ELF-1 (cell line): Measurements from ENCODE around the gene PARP6.
"Not testable (repeated sequence)": the region's sequence is repeated elsewhere in the genome, so short reads cannot be mapped to it uniquely, and the experiment has no call there.

Source experiments
- DNase-seq: peaks from one replicate; pipeline ENCODE4 v3.0.0-alpha.2; 2016; ENCODE audit warnings: low read depth, low spot score

Gene PARP6

DNA sequence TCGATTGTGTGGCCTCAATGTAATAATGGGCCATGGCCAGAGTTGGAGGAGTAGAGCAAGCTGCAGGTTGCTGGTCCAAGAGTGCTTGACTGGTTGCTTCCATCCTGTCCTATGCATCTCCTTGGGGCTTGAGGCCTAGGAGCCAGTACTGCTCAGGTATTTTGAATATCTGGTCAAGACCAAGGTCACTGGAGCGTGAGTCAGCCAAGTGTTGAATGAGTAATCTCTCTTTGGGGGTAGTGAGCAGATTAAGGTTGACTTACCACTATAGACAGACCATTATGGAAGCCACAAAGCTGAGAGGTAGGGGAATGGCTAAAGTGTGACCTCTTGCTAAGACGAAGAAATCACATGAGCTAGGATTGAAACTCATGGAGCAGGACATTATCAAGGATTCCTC is 9.4 kb upstream of the PARP6 start:
- no peak for DNase-seq

- DNase-seq: no peak
Measured at GRCh38 chr15:72280751-72281150, 8.4 kb upstream of the PARP6 start.

GRCh38 chr15:72278737-72279136 is 6.4 kb upstream of the PARP6 start:
- DNase-seq: no peak

DNA sequence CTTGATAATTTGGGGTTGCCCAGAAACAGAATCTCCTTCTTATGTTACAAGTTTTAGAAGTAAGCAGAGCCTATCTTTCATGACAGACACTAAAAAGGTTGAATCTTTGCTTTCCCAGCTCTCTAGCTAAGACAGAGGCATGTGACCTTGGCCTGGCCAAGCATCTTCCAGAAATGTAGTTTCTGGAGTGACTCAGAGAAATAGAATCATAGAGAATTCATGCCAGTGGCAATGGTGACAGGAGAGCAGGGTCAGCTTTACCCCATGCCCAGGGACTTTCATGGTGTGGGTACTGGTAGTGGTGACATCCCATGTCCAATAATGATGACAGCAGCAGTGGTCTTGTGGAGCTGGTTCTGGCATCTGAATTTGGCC is 4.0 kb upstream of the PARP6 start:
- no peak for DNase-seq

GRCh38 chr15:72275635-72276325 is 3.4 kb upstream of the PARP6 start:
- DNase-seq: not testable (repeated sequence)

- no peak for DNase-seq
Measured at GRCh38 chr15:72272997-72273352, 621 bp upstream of the PARP6 start.

DNA sequence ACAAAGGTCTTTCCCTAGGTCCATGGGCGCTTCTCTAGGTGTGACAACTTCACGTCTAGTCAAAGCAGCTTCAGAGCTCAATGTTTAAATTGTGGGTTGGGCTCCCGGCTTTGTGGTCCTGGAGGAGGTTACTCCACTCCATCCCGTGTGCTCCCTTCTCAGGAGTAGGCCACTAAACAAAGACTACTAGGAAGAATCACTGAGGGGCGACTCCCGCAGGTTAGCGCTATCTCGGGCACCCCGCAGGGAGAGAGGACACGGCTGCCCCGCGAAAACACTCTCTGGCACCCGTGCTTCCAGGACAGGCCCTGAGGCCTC is 500 bp downstream of the PARP6 start:
- DNase-seq: peak; percentile 38

DNA sequence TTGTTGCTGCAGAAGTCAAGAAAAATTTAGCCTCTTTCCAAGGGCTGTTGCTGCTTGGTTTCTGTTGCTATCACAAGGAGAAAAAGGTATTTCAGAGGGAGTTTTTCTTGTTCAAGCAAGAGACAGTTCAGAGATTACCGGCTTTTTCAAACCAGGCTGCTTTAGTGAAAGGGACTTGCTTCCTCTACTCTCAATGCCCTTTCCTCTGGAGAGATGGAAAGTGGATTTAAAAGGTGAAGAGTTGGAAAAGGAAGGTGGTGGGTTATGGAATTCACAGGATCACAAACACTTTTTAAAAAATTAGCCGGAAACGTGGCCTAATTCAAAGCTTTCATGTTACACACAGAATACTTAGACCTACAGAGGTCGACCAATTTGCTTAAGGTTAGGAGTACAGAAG is 1.1 kb downstream of the PARP6 start:
- DNase-seq: no peak

- no peak for DNase-seq
Measured at GRCh38 chr15:72269739-72270138, 2.6 kb downstream of the PARP6 start.

- no peak for DNase-seq
Measured at GRCh38 chr15:72265031-72265430, 7.3 kb downstream of the PARP6 start.

GRCh38 chr15:72252663-72253299 is 19.6 kb downstream of the PARP6 start:
- no peak for DNase-seq

DNA sequence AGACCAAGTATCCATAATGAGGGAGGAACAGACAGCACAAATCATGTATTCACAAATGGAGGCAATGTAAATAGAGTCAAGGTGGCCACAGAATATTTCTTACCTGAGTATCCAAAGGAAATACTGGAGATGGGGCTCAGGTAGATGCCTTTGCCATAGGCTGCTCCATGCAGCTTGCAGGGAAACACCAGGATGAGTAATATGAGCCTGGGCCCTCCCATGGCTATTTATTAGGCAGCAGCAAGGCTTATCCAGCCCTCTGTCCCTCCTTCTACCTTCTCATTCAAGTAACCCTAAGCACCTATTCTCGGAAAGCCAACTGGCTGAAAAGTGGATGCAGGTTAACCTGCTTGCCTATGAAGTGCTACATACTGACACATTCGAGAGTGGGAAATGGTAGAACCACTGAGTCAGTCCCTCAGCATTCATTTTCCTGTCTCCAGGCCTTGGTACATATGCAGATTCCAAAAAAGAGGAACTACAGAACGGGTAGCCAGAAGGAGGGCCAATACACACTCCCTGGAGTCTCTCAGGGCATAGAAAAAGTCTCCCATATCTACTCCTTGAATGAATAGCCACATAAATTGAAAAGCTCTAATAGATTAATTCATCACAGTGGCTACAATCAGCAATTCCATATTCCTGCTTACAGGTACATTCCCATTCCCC is 23.1 kb downstream of the PARP6 start:
- no peak for DNase-seq

DNA sequence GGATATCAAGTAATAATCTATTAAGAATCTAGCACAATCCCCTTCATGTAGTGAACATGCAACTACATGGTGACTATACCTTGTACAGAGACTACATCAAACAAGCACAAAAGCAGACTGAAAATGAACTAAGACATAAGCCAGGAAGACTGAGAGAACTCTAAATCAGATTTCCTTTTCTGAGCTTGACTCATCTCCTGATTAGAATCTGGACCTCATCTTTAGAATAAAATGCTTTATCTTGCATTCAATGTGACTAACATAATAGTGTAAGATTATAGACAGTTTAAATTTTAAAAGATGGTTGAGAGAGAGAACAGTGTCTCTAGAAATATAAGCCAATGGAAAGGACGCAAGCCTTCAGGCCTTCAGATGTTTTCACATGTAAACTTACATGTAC is 23.8 kb downstream of the PARP6 start:
- no peak for DNase-seq

GRCh38 chr15:72242775-72243370 is 29.5 kb downstream of the PARP6 start:
- no peak for DNase-seq

GRCh38 chr15:72239652-72240051 is 32.7 kb downstream of the PARP6 start:
- DNase-seq: no peak

GRCh38 chr15:72238586-72238985 is 33.8 kb downstream of the PARP6 start:
- no peak for DNase-seq

DNA sequence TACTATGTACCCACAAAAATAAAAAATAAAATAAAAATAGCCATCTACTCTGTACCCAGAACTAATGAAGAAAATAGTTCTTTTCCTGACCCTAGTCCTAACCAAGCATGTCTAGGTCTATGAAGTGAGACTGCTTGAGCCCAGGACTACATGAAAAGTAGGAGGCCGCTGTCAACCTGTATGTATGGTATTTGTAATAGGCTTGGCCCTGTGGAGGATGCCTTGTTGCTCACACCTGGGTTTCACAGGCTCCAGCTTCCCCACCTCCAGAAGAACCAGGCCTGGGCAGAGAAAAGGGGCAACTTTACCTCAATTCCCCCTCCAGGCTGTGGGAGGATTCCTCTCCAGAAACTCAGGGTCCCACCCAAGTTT is 34.5 kb downstream of the PARP6 start:
- no peak for DNase-seq

GRCh38 chr15:72237029-72237852 is 35.1 kb downstream of the PARP6 start:
- peak; percentile 83 for DNase-seq

DNA sequence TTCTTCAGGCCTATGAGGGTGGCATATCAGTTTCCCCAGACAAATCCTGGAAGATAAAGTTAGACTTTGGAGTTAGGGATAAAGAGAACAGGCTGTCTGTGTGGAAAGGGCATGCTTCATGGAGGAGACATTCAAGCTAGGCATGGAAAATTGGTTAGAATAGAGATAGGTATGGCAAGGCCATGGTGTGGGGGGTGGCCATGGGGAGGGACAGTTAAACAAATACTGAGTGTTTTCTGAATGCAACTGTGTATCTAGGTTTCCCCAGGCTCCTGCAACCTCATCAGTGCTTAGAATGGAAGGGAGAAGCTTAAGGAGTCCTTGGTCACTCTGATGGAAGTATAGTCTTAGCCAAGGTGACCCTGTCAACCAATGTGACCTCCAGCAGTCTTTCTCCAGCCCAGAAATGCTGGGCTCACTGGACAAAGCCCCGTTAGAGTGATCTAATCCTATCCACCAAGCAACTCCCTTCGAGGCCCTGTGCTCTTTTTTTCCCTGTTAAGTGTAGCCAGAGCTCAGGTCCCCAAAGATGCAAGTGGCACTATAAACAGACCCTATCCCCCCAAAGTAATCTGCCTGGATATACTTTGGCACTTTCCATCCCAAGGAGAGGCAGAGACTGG is 35.9 kb downstream of the PARP6 start:
- no peak for DNase-seq

- DNase-seq: no peak
Measured at GRCh38 chr15:72235298-72235697, 37.1 kb downstream of the PARP6 start.

- DNase-seq: no peak
Measured at GRCh38 chr15:72233769-72234168, 38.6 kb downstream of the PARP6 start.
